Esophagus muscularis mucosa (tissue), 3 donors: ENCODE data around the gene ST6GALNAC6.

Experiments used
- CTCF ChIP-seq, 3 experiments: fragments of 200-600 bp in 2 of 3; fragments of 450-650 bp in 1 of 3; sonication (generic) in 2 of 3; IDR thresholded peaks; one replicate each; pipeline ENCODE4 v1.5.1; 2017 to 2019; ENCODE audit warnings: antibody characterized with exemption in 3 of 3, mild to moderate bottlenecking in 2 of 3, moderate library complexity in 1 of 3
- EP300 ChIP-seq: sonication (generic); formaldehyde crosslinking; IDR thresholded peaks from one replicate; pipeline ENCODE4 v1.6.1; 2017; ENCODE audit warnings: antibody characterized with exemption

- TF ChIP-seq EP300 = no peak
- TF ChIP-seq CTCF (IDR thresholded peaks at IDR 0.05) = no peak
Measured at GRCh38 chr9:127925959-127926905, 26.8 kb upstream of the ST6GALNAC6 start.
